ENCODE data around the gene PDYN.

PDYN gene

DNA sequence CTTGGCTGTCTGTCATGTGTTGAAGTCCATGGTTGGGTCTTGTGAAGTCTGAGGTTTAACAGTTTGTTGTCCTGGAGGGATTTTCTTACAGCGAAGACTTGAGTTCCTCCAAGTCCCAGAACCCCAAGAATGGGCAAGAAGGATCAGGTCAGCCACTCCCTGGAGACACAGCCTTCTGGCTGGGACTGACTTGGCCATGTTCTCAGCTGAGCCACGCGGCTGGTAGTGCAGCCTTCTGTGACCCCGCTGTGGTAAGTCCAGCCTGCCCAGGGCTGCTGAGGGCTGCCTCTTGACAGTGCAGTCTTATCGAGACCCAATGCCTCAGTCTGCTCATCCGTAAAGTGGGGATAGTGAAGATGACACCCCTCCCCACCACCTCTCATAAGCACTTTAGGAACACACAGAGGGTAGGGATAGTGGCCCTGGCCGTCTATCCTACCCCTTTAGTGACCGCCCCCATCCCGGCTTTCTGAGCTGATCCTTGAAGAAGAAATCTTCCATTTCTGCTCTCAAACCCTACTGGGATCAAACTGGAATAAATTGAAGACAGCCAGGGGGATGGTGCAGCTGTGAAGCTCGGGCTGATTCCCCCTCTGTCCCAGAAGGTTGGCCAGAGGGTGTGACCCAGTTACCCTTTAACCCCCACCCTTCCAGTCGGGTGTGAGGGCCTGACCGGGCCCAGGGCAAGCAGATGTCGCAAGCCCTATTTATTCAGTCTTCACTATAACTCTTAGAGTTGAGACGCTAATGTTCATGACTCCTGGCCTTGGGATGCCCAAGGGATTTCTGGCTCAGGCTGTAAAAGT is 55.2 kb downstream of the PDYN start:
- no peaks in the 10 kb centered on the region for H3K4me1 ChIP-seq
- H3K27me3 ChIP-seq: no peaks in the 10 kb centered on the region
- no peak overlapping the region for H3K9ac ChIP-seq
- H3K27ac ChIP-seq: no peak overlapping the region
- no peak overlapping the region for H3K4me3 ChIP-seq
- H3K36me3 ChIP-seq: no peaks in the 10 kb centered on the region
- TF ChIP-seq Cebpa-rat (IDR thresholded peaks at IDR 0.05): no peak
- H3K9me3 ChIP-seq: no peaks in the 10 kb centered on the region
- H3K4me2 ChIP-seq: no peak overlapping the region
- H4K20me1 ChIP-seq: no peaks in the 10 kb centered on the region

DNA sequence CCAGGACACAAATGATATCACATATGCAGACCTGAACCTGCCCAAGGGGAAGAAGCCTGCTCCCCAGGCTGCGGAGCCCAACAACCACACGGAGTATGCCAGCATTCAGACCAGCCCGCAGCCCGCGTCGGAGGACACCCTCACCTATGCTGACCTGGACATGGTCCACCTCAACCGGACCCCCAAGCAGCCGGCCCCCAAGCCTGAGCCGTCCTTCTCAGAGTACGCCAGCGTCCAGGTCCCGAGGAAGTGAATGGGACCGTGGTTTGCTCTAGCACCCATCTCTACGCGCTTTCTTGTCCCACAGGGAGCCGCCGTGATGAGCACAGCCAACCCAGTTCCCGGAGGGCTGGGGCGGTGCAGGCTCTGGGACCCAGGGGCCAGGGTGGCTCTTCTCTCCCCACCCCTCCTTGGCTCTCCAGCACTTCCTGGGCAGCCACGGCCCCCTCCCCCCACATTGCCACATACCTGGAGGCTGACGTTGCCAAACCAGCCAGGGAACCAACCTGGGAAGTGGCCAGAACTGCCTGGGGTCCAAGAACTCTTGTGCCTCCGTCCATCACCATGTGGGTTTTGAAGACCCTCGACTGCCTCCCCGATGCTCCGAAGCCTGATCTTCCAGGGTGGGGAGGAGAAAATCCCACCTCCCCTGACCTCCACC is 56.4 kb downstream of the PDYN start:
- Histone ChIP-seq H3K4me3 (no peak overlapping the region), H3K36me3 (no peaks in the 10 kb centered on the region), H3K9me3 (no peaks in the 10 kb centered on the region), H3K27me3 (no peaks in the 10 kb centered on the region), H4K20me1 (no peaks in the 10 kb centered on the region), H3K4me1 (peaks cover 8% of the 10 kb centered on the region; the same call in 1 of the 2 replicates), H3K9ac (no peak overlapping the region), H3K4me2 (no peak overlapping the region), H3K27ac (no peak overlapping the region)
- no peak for TF ChIP-seq Cebpa-rat (IDR thresholded peaks at IDR 0.05)

DNA sequence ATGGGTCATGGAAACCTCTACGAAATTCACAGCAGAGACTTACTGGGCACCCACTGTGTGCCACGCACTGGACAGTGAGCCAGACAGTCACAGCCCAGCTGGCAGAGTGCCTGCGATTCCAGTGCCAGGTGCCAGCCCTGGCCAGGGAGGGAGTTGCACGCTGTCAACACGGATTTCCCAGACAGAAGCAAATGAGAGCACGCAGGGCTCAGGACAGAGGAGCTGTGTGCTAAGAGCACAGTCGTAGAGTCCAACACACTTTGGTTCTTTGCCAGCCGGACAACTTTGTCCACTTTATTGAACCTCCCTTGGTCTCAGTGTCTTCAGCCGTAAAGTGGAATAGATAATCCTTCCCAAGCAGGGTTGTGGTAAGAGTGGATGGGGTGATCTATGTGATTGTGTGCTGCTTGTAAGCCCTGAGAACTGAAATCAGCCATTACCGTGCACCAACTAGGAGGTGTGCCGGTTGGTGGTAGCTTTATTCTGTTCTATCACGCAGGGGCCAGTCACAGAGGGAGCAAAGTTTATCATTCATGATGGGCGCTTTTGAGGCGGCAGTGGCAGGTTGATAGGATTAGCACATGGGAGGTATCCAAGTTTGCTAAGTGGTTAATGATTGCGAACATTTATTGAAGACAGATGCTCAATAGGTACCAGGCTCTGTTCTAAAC is 58.0 kb downstream of the PDYN start:
- H3K9ac ChIP-seq: no peak overlapping the region
- TF ChIP-seq Cebpa-rat (IDR thresholded peaks at IDR 0.05): no peak
- H3K4me2 ChIP-seq: no peak overlapping the region
- no peaks in the 10 kb centered on the region for H3K36me3 ChIP-seq
- H4K20me1 ChIP-seq: no peaks in the 10 kb centered on the region
- no peak overlapping the region for H3K4me3 ChIP-seq
- no peaks in the 10 kb centered on the region for H3K9me3 ChIP-seq
- no peak overlapping the region for H3K27ac ChIP-seq
- peaks cover 8% of the 10 kb centered on the region; the same call in 1 of the 2 replicates for H3K4me1 ChIP-seq
- no peaks in the 10 kb centered on the region for H3K27me3 ChIP-seq

DNA sequence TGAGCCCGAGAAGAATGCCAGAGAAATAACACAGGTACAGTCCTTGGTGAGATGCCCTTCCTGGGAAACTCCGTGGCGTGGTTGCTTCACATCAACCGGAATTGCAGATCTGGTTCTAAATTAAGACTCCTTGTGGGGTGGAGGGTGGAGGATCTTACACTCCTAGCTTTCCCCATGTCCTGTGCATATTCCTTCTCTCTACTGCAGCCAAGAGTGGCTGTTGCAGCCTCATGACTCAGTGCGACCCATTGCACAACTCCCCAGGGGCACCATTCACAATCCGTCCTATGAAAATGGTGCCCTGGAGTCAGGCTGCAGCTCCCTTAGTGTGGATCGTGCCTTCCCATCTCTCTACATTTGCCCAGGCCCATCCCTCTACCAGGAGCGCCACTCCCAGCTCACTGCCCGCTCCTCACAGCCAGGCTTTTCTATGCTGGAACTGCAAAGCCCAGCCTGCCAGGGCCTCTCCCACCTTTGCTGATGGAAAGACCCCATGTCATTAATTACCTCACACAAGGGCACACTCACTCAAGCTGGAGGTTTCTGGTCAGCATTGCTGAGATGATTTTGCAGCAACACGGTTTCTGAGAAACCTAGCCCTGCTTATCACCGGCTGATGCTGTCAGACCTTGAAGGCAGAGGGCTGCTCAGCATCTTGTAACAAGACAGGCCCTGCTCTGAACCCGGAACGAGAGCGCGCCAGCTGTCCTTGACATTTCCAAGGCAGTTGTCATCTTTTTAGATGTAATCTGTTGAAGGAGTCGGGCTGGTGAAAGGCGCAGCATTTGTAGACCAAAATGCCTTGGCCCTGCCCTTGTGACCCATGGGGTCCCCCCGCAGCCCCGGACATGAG is 58.9 kb downstream of the PDYN start:
- Histone ChIP-seq H3K27me3 (no peaks in the 10 kb centered on the region), H4K20me1 (no peaks in the 10 kb centered on the region), H3K4me3 (no peak overlapping the region), H3K4me2 (no peak overlapping the region), H3K36me3 (no peaks in the 10 kb centered on the region), H3K27ac (no peak overlapping the region), H3K9me3 (no peaks in the 10 kb centered on the region), H3K9ac (no peak overlapping the region), H3K4me1 (peaks cover 8% of the 10 kb centered on the region; the same call in 1 of the 2 replicates)
- no peak for TF ChIP-seq Cebpa-rat (IDR thresholded peaks at IDR 0.05)

DNA sequence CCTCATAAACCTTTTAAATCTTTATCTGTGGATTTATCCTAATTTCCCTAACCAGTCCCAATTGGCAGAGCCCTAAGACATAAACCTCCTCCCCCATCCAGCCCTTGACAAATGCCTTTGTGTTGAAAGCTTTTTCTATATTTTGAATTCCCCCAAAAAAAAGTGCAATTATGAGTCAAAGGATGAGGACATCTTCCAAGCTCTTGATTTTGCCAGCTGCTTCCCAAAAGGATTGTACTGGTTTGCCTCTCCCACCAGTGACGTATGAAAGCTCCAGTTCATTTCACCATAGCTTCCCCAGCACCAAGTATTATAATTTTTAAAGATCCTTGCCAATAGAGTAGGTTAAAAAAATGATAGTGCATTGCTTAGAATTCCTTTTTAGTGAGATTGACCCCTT is 59.7 kb downstream of the PDYN start:
- Histone ChIP-seq H3K9me3 (no peaks in the 10 kb centered on the region), H3K4me1 (peaks cover 8% of the 10 kb centered on the region; the same call in 1 of the 2 replicates), H3K4me2 (no peak overlapping the region), H3K36me3 (no peaks in the 10 kb centered on the region), H3K27me3 (no peaks in the 10 kb centered on the region), H3K4me3 (no peak overlapping the region), H4K20me1 (no peaks in the 10 kb centered on the region), H3K9ac (no peak overlapping the region), H3K27ac (no peak overlapping the region)
- no peak for TF ChIP-seq Cebpa-rat (IDR thresholded peaks at IDR 0.05)

DNA sequence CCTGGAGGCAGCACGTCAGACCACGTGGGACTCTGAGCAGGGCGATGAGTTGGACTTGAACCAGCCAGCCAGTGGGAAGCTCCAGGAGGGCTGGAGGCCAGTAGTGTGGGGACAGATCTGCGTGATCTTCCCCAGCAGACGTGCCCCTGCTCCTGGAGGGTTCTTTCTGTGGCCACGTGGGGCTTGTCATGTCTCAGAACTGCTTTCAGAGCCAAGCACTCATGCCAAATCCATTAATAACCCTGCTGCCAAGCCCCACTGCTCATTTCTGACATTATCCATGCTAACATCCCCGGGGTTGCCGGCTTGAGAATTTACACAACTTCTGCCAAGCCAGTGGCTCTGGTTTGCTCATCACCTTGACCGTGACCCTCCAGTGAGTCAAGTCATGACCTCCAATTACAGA is 60.4 kb downstream of the PDYN start:
- H3K27ac ChIP-seq: no peak overlapping the region
- no peak overlapping the region for H3K4me3 ChIP-seq
- no peaks in the 10 kb centered on the region for H3K27me3 ChIP-seq
- H3K36me3 ChIP-seq: no peaks in the 10 kb centered on the region
- 0 out of 2 replicates have a peak overlapping the region, but pooled peaks have one; percentile 13 for H3K4me2 ChIP-seq
- H3K4me1 ChIP-seq: peaks cover 8% of the 10 kb centered on the region; the same call in 1 of the 2 replicates
- no peak overlapping the region for H3K9ac ChIP-seq
- no peaks in the 10 kb centered on the region for H4K20me1 ChIP-seq
- TF ChIP-seq Cebpa-rat (IDR thresholded peaks at IDR 0.05): no peak
- no peaks in the 10 kb centered on the region for H3K9me3 ChIP-seq

DNA sequence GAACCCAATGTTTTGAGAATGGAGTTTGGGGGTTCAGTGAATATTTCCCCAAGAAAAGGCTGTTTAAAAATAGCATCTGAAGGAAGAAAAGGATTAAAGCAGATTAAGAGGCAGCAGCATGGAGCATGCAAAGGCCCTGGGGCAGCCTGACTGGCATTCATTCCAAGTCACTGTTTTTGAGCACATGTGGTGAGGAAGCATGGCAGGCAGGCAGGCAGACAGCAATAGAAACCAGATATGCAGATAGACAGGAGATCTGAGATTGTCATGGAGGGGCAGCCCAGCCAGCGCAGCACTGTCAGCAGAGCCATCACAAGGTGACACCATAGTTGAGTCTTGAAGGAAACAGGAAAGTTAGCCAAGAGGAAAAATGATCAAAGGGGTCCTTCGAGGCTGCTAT is 60.9 kb downstream of the PDYN start:
- H3K4me2 ChIP-seq: peak overlapping the region; percentile 13; the same call in 1 of the 2 replicates
- no peaks in the 10 kb centered on the region for H3K9me3 ChIP-seq
- no peaks in the 10 kb centered on the region for H4K20me1 ChIP-seq
- H3K27ac ChIP-seq: no peak overlapping the region
- no peaks in the 10 kb centered on the region for H3K36me3 ChIP-seq
- H3K9ac ChIP-seq: no peak overlapping the region
- peaks cover 8% of the 10 kb centered on the region; the same call in 1 of the 2 replicates for H3K4me1 ChIP-seq
- no peak for TF ChIP-seq Cebpa-rat (IDR thresholded peaks at IDR 0.05)
- no peak overlapping the region for H3K4me3 ChIP-seq
- no peaks in the 10 kb centered on the region for H3K27me3 ChIP-seq

DNA sequence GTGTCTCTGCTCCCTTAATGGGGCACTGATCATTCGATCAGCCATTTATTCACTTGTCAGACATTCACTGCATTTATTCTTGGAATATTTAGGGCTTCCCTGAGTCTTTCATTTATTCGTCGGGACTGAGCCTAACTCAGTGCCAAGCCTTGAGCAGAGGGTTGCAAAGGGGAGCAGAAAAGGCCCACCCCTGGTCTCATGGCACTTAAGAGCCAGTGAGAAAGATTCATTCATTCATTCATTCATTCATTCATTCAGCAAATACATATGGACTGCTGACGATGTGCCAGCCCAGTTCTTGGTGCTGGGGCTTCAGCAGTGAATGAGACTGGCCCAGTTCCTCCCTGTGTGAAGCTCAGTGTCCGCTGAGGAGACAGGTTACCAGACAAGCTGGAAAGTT is 62.0 kb downstream of the PDYN start:
- no peaks in the 10 kb centered on the region for H3K27me3 ChIP-seq
- H3K4me3 ChIP-seq: no peak overlapping the region
- H3K36me3 ChIP-seq: no peaks in the 10 kb centered on the region
- peaks cover 8% of the 10 kb centered on the region; the same call in 1 of the 2 replicates for H3K4me1 ChIP-seq
- H3K27ac ChIP-seq: no peak overlapping the region
- H3K9me3 ChIP-seq: no peaks in the 10 kb centered on the region
- no peak overlapping the region for H3K4me2 ChIP-seq
- TF ChIP-seq Cebpa-rat (IDR thresholded peaks at IDR 0.05): no peak
- no peaks in the 10 kb centered on the region for H4K20me1 ChIP-seq
- no peak overlapping the region for H3K9ac ChIP-seq

DNA sequence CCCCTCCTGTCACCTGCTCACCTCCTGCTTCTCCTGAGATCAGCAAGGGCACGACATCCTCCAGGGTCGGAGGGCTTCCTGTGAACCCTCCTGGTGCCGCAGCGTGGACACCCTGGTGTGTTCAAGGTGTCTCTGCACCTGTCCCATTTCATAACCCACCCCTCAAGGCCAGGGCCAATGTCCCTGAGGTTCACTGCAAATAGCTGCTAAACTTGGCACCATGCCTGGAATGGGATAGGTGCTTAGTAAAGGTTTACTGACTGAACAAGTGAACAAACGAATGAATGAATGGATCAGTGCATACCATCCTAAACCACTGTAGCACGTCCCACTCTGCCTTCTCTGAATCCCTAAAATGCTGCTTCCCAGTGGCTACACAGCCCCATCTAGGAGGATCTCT is 63.7 kb downstream of the PDYN start:
- H4K20me1 ChIP-seq: no peaks in the 10 kb centered on the region
- H3K9me3 ChIP-seq: no peaks in the 10 kb centered on the region
- H3K4me1 ChIP-seq: peaks cover 8% of the 10 kb centered on the region; the same call in 1 of the 2 replicates
- H3K27ac ChIP-seq: no peak overlapping the region
- H3K4me2 ChIP-seq: no peak overlapping the region
- no peak overlapping the region for H3K9ac ChIP-seq
- no peak for TF ChIP-seq Cebpa-rat (IDR thresholded peaks at IDR 0.05)
- no peak overlapping the region for H3K4me3 ChIP-seq
- no peaks in the 10 kb centered on the region for H3K36me3 ChIP-seq
- no peaks in the 10 kb centered on the region for H3K27me3 ChIP-seq
